Endothelial cell (in vitro differentiated cells): ENCODE results near the gene ZKSCAN1. TPM values are rescaled to one million over a fixed set of nuclear protein-coding genes. Genes with fewer than 3 reads are reported as not detected.
"Not testable (repeated sequence)": the region's sequence is repeated elsewhere in the genome, so short reads cannot be mapped to it uniquely, and the experiment has no call there.

Source experiments
- DNase-seq: peaks from one replicate; pipeline ENCODE4 v3.0.0; 2021; ENCODE audit warnings: low spot score
- H3K27ac Mint-ChIP-seq: one replicate; pipeline ENCODE4 v1.8.0; 2021; ENCODE audit warnings: mixed read lengths, inconsistent platforms; ENCODE audit not compliant: unreplicated experiment
- H3K27me3 Mint-ChIP-seq: one replicate; pipeline ENCODE4 v1.8.0; 2021; ENCODE audit warnings: mild to moderate bottlenecking, moderate library complexity, mixed read lengths, inconsistent platforms; ENCODE audit not compliant: unreplicated experiment
- H3K36me3 Mint-ChIP-seq: one replicate; pipeline ENCODE4 v1.8.0; 2021; ENCODE audit warnings: mild to moderate bottlenecking, low read depth, mixed read lengths, inconsistent platforms; ENCODE audit not compliant: unreplicated experiment
- H3K4me1 Mint-ChIP-seq: one replicate; pipeline ENCODE4 v1.8.0; 2021; ENCODE audit warnings: mild to moderate bottlenecking, mixed read lengths, inconsistent platforms; ENCODE audit not compliant: unreplicated experiment
- H3K4me3 Mint-ChIP-seq: one replicate; pipeline ENCODE4 v1.8.0; 2021; ENCODE audit warnings: mild to moderate bottlenecking, mixed read lengths, inconsistent platforms; ENCODE audit not compliant: unreplicated experiment
- H3K9me3 Mint-ChIP-seq: one replicate; pipeline ENCODE4 v1.8.0; 2021; ENCODE audit warnings: mixed read lengths, inconsistent platforms; ENCODE audit not compliant: unreplicated experiment
- CTCF ChIP-seq: fragments of 200-600 bp; sonication (generic); IDR thresholded peaks from one replicate; pipeline ENCODE4 v1.5.0; 2021; ENCODE audit warnings: antibody characterized with exemption; ENCODE audit not compliant: unreplicated experiment
- total RNA-seq: library from RNA; stranded (reverse); fragmentation: NEBNext Ultra II Directional; extraction: Animal tissue kit (Norgen Biotek cat#: 25700); gene quantifications from one replicate; pipeline ENCODE4 v1.2.1, GENCODE V29; 2021; ENCODE audit not compliant: unreplicated experiment

The ZKSCAN1 gene
- total RNA-seq, 1 donor from 2014 or later, result 63.1 TPM

- TF ChIP-seq CTCF, result no peak
- no peaks in the 10 kb centered on the region for H3K9me3 Mint-ChIP-seq
- DNase-seq, result no peak
- H3K4me1 Mint-ChIP-seq, result no peaks in the 10 kb centered on the region
- no peak within 1 kb of the TSS for H3K27ac Mint-ChIP-seq
- no peaks in the 10 kb centered on the region for H3K36me3 Mint-ChIP-seq
- no peaks in the 10 kb centered on the region for H3K27me3 Mint-ChIP-seq
- H3K4me3 Mint-ChIP-seq, result no peak within 1 kb of the TSS
Observed at GRCh38 chr7:99975782-99976521, 39.4 kb upstream of the ZKSCAN1 start, which contains the start of gene AZGP1. Gene AZGP1 (minus strand): TSS chr7:99976031. CDS start chr7:99976020, 11 bp downstream.

GRCh38 chr7:99976626-99977025 is 38.8 kb upstream of the ZKSCAN1 start:
- no peaks in the 10 kb centered on the region for H3K9me3 Mint-ChIP-seq
- no peaks in the 10 kb centered on the region for H3K27me3 Mint-ChIP-seq
- DNase-seq, result no peak
- H3K4me1 Mint-ChIP-seq, result no peaks in the 10 kb centered on the region
- no peak overlapping the region for H3K27ac Mint-ChIP-seq
- no peaks in the 10 kb centered on the region for H3K36me3 Mint-ChIP-seq
- TF ChIP-seq CTCF, result no peak
- no peak overlapping the region for H3K4me3 Mint-ChIP-seq

GRCh38 chr7:99979814-99980225 is 35.6 kb upstream of the ZKSCAN1 start:
- not testable (repeated sequence) for H3K27ac Mint-ChIP-seq, H3K27me3 Mint-ChIP-seq, H3K4me1 Mint-ChIP-seq, H3K4me3 Mint-ChIP-seq, H3K36me3 Mint-ChIP-seq, H3K9me3 Mint-ChIP-seq
- peak; percentile 77 for TF ChIP-seq CTCF
- peak; percentile 63 for DNase-seq

- H3K27ac Mint-ChIP-seq, DNase-seq, H3K4me3 Mint-ChIP-seq, H3K36me3 Mint-ChIP-seq, H3K9me3 Mint-ChIP-seq, H3K27me3 Mint-ChIP-seq, H3K4me1 Mint-ChIP-seq: not testable (repeated sequence)
Observed at GRCh38 chr7:99980448-99980872, 34.9 kb upstream of the ZKSCAN1 start.

GRCh38 chr7:99981066-99981465 is 34.3 kb upstream of the ZKSCAN1 start:
- DNase-seq, H3K9me3 Mint-ChIP-seq, H3K27ac Mint-ChIP-seq, H3K36me3 Mint-ChIP-seq, H3K4me1 Mint-ChIP-seq, H3K27me3 Mint-ChIP-seq, H3K4me3 Mint-ChIP-seq: not testable (repeated sequence)

GRCh38 chr7:99984593-99984992 is 30.8 kb upstream of the ZKSCAN1 start:
- Mint-ChIP-seq H3K4me1 (no peaks in the 10 kb centered on the region), H3K27me3 (peaks cover 3% of the 10 kb centered on the region), H3K4me3 (no peak overlapping the region), H3K36me3 (no peaks in the 10 kb centered on the region), H3K9me3 (no peaks in the 10 kb centered on the region), H3K27ac (no peak overlapping the region)
- no peak for TF ChIP-seq CTCF
- DNase-seq, result no peak

GRCh38 chr7:99987306-99987705 is 28.1 kb upstream of the ZKSCAN1 start:
- not testable (repeated sequence) for H3K27ac Mint-ChIP-seq, H3K27me3 Mint-ChIP-seq, H3K4me3 Mint-ChIP-seq, H3K9me3 Mint-ChIP-seq, H3K36me3 Mint-ChIP-seq, H3K4me1 Mint-ChIP-seq, DNase-seq
